H1 (cell line): ENCODE data around the gene SLC27A2. TPM values are rescaled to one million over a fixed set of nuclear protein-coding genes. Genes with fewer than 3 reads are reported as not detected.

Source experiments
- NANOG ChIP-seq: IDR thresholded peaks from 2 replicates; pipeline ENCODE4 v1.6.1; 2011; ENCODE audit warnings: low read length, low read depth, mild to moderate bottlenecking, inconsistent platforms; ENCODE audit not compliant: insufficient read depth, poor library complexity, severe bottlenecking
- POU5F1 ChIP-seq: IDR thresholded peaks from 2 replicates; pipeline ENCODE4 v1.6.1; 2011; ENCODE audit warnings: low read depth, mild to moderate bottlenecking, low read length, moderate library complexity
- RFX5 ChIP-seq: IDR thresholded peaks from 2 replicates; pipeline ENCODE4 v1.6.1; 2011; ENCODE audit warnings: low read depth, low read length, improper control_type of control experiment, borderline replicate concordance
- YY1 ChIP-seq: IDR thresholded peaks from 2 replicates; pipeline ENCODE4 v1.6.1; 2011; ENCODE audit warnings: low read depth, mild to moderate bottlenecking, low read length
- polyA plus RNA-seq, 7 experiments: library from polyadenylated mRNA; depleted of rRNA in 3 of 7; stranded (reverse) in 5 of 7; unstranded in 2 of 7; fragments of >200 nt in 5 of 7; fragments of 200-250 nt in 2 of 7; gene quantifications; 1 replicate in 5 of 7; 2 replicates in 1 of 7; 4 replicates in 1 of 7; pipeline versions ENCODE4 v1.2.1 to v1.2.3, GENCODE V29; 2011 to 2013; ENCODE audit warnings: missing spikeins in 2 of 7, mixed read lengths in 2 of 7
- total RNA-seq: library from RNA; stranded (reverse); fragmentation: NEBNext Ultra II Directional; extraction: Animal tissue kit (Norgen Biotek cat#: 25700); gene quantifications from 2 replicates; pipeline ENCODE4 v1.2.1, GENCODE V29; 2021

SLC27A2 gene
- total and polyA plus RNA-seq, 2 of the 8 experiments (the other 6 are each of a cell fraction or from before 2014, with no cell fraction given) = 5.6 to 5.8 TPM

DNA sequence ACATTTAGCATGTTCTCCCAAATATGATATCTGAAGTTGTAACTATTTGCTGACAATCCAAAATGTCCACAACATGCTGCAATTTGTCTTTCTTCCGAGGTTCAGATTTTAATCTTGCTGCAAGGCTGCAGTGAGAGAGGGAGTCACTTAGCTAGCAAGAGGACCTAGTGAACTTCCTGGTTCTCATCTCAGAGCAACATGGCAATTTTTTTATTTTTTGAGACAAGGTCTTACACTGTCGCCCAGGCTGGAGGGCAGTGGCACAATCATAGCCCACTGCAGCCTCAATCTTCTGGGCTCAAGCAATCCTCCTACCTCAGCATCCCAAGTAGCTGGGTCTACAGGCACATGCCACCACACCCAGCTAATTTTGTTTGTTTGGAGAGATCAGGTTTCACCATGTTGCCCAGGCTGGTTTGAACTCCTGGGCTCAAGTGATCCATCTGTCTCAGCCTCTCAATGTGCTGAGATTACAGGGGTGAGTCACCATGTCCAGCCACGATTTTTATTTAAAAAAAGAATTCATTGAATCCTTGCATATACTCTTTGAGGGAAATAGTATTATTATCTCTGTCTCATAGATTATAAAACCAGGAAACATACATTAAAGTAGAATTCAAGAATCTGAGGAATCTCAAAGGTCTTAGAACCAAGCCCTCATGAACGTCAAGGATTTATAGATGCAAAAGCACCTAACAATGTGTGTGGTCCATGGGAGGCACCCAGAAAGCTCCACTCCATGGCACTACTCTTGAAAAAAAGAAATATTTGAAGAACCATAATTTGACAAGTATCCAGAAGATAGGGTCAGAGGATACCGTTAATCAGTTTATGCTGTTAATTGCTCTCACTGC is 74.4 kb downstream of the SLC27A2 start (continued):
- no peak for TF ChIP-seq RFX5
- no peak for TF ChIP-seq POU5F1
- TF ChIP-seq YY1 = no peak
- TF ChIP-seq NANOG = no peak
